ENCODE measurements around the gene FOXJ1.
A peak's percentile ranks its signal among the peaks of the same experiment; 100 is the strongest.
"Not testable (repeated sequence)": the region's sequence is repeated elsewhere in the genome, so short reads cannot be mapped to it uniquely, and the experiment has no call there.

FOXJ1 gene, protein sequence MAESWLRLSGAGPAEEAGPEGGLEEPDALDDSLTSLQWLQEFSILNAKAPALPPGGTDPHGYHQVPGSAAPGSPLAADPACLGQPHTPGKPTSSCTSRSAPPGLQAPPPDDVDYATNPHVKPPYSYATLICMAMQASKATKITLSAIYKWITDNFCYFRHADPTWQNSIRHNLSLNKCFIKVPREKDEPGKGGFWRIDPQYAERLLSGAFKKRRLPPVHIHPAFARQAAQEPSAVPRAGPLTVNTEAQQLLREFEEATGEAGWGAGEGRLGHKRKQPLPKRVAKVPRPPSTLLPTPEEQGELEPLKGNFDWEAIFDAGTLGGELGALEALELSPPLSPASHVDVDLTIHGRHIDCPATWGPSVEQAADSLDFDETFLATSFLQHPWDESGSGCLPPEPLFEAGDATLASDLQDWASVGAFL

DNA sequence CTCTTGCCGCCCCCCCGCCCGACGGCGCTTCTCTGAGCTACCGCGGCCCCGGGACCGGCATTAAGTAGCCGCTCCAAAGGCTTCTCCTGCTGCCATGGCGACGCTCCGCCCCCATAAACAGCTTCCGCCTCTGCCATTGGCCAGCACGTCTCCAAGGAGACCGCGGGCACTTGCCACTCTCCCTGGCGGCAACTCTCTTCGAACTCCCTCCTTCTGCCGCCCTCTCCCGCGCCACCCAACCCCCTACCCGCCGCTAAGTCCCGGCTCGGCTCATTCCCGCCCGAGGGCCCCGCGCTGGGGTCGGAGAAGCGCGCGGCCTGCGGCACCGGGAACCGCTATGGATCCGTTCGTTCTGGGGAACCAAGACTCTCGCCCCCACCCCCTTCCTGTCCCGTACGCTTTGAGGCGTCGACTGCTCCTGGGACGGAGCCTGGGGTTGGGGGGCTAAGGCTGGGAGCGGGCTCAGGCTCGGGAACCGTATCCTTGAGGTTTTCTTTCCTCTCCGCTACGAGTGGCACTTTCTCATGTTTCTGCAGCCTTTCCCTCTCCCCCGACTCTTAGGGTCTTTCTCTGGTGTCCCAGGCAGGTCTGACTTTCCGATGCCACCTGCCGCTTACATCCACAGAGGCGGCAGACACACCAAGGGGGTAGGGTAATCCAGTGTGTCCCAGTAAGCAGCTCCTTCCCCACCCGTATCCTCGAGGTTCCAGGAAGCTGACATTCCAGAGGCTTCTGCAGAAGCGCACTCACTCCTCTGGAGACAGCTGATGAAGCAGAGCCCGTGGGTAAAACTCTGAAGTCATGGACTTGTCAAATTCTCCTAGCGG is at the start of gene FOXJ1:
Gene FOXJ1, minus strand, starts transcription at position 34 of the 827 bp plus-strand sequence. CDS start 850 bp downstream, outside the sequence.
- peak; percentile 22 for DNase-seq (ENCODE audit: low read depth)

- no peak for DNase-seq (ENCODE audit: low read depth)
These were observed 48.7 kb upstream of the FOXJ1 start for GRCh38 chr17:76189741-76190140.

GRCh38 chr17:76189247-76189646 is 48.2 kb upstream of the FOXJ1 start:
- no peak for DNase-seq (ENCODE audit: low read depth)

DNA sequence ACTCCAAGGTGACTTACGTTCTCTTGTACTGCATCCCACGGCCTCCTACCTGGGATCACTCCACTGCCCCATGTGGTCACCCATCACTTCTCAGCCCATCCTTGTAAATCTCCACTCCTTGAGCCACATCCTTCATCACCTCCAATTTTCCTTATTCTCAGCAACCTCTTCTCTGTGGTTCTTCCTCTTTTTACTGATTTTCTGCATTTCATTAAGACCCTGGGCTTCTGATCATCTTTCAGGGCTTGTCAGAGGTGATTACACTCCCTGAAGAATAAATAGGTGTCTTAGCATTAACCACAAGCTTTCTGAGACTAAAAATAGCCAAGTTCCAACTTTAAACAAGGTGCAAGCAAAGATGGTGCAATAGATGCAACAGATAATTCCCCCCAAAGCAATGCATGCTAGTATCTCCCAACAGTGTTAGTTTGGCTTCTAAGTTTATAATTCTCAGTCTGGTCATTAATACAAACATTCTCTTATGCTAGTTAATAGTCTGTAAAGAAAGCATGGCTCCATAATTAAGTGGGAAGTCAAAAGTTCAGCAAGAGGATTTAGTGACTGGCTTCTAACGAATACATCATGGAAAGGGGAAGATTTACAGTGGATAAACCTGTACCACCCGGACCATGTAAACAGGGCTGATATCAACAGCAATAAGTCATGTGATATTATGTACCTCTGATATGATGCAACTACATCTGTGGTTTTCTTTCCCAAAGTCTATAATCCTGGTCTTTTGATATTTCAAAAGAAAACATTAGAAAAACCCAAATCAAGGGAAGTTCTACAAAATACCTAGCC is 47.4 kb upstream of the FOXJ1 start:
- DNase-seq (ENCODE audit: low read depth), result no peak

DNA sequence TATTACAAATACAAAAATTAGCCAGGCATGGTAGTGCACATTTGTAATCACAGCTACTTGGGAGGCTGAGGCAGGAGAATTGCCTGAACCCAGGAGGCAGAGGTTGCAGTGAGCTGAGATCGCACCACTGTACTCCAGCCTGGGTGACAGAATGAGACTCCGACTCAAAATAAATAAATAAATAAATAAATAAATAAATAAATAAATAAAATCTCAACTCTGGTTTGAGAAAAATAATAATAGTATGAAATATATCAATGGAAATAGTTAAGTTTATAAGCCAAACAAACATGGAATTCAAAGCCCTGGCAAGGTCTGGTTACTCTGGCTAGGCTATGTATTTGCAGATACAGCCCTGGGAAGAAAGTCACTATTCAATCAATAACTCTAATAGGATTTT is 45.7 kb upstream of the FOXJ1 start:
- DNase-seq (ENCODE audit: low read depth), result not testable (repeated sequence)

- DNase-seq (ENCODE audit: low read depth), result no peak
These were observed 43.2 kb upstream of the FOXJ1 start for GRCh38 chr17:76184290-76184689.

- peak; percentile 58 for DNase-seq (ENCODE audit: low read depth)
These were observed 41.1 kb upstream of the FOXJ1 start for GRCh38 chr17:76182016-76182764.

- DNase-seq (ENCODE audit: low read depth), result no peak
These were observed 38.7 kb upstream of the FOXJ1 start for GRCh38 chr17:76179496-76180467.

- no peak for DNase-seq (ENCODE audit: low read depth)
These were observed 37.1 kb upstream of the FOXJ1 start for GRCh38 chr17:76178124-76178523.

GRCh38 chr17:76176701-76177574 is 35.9 kb upstream of the FOXJ1 start:
- DNase-seq (ENCODE audit: low read depth), result no peak

- DNase-seq (ENCODE audit: low read depth), result no peak
These were observed 33.0 kb upstream of the FOXJ1 start for GRCh38 chr17:76174037-76174436.

- no peak for DNase-seq (ENCODE audit: low read depth)
These were observed 32.4 kb upstream of the FOXJ1 start for GRCh38 chr17:76173474-76173873.

DNA sequence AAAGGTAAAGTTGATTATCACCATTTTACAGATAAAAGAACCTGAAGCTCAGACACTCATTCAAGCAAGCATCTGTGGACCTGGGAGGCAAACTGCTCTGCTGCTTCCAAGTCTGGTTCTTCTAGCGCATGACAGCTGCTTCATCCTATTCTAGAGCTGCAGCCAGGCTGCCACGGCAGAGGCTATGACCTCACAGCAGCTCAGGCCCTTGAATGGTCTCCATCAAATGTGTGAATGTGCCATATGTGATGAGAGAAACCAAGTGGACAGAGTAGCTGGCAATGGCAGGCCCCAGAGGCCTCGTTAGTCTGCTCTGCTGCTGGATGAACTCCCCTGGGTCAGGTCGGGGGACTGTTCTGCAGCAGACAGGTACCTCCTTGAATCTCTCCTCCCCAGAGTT is 30.7 kb upstream of the FOXJ1 start:
- DNase-seq (ENCODE audit: low read depth), result no peak

- DNase-seq (ENCODE audit: low read depth), result no peak
These were observed 29.1 kb upstream of the FOXJ1 start for GRCh38 chr17:76170114-76170513.

DNA sequence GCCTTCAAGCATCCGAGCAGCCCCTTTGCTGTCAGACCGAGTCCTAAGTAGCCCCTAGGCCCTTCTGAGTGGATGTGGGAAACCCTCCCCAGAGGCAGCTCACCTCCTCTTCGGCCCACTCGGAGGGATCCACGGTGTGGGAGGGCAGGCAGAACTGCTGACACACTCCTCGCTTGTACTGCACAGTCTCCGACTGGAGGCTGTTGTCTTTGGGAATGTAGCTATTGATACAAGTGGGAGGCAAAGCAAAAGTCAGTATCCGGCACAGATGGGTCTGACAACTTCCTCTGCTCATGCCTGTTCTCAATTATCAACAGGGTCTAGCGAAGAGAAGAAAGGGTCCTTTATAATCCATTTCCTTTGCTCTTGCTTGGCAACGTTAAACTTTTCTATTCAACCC is 25.9 kb upstream of the FOXJ1 start:
- no peak for DNase-seq (ENCODE audit: low read depth)

GRCh38 chr17:76166168-76166567 is 25.1 kb upstream of the FOXJ1 start:
- DNase-seq (ENCODE audit: low read depth), result no peak

- no peak for DNase-seq (ENCODE audit: low read depth)
These were observed 23.3 kb upstream of the FOXJ1 start for GRCh38 chr17:76164331-76164730.

DNA sequence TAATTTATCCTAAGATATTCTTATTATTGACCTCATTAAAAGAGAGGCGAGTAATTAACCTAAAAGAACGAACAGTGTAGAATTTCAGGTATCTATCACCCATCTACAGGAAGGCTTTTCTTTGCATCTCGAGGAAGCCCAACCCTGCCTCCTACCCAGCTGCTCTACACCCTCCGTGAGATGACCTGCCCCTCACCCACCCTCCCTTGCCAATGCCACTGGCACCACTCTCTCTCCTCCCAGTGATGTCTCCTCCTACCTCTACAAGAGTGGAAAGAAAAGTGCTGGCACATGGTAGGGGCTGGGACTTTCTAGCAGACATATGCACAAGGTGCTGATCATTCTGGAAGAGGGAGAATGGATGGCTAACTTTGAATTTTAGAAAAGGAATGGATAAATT is 22.9 kb upstream of the FOXJ1 start:
- DNase-seq (ENCODE audit: low read depth), result no peak

DNA sequence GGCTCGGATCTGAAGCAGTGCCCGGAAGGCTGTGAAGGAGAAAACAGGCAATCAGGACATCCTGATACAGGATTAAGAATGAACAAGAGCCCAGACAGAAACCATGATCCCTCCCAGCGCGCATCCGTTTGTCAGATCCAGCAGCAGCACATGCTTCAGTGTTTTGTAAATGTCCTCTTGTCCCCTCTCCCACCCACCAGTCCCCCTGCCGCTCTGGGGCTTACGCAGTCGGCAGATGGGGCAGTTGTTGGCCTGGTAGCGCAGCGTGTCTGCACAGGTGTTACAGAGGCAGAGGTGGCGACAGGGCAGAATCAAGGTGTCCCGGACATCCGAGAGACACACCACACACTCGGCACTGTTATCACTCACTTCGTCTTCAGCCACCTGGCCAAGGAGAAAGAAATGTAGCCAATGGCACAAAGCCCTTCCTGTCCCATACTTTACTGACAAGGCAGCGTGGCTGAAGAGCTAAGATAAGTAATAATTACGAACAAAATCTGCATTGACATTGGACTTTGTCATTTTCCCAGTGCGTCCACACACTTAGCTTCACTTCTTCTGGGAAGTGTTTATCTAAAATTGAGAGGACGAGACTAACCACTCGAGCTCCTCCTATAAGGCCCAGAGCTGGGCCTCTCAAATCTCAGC is 20.7 kb upstream of the FOXJ1 start:
- no peak for DNase-seq (ENCODE audit: low read depth)

Data from HS-27A (cell line).